ENCODE results near the gene FUT2.

DNA sequence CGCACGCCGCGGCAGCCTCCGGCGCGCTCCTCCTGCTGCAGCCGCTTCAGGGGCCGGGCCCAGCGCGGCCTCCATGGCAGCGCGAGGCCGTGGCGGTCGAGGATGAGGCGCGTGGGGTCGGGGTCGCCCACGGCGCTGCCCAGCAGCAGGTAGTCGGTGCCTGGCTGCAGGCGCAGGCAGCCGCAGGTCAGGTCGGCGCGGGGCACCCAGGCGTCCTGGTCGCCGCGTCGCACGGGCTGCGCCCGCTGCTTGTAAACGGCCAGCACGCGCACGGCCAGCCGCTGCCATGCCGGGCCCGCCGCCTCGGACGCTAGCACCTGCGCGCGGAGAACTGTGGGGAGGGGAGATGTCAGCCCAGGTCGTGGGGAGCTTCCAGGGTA is 34.1 kb upstream of the FUT2 start:
- TF ChIP-seq EZH2 (IDR thresholded peaks at IDR 0.05; ENCODE audit: low read length) (no peak), CTCF (optimal IDR thresholded peaks at IDR 0.05 in 1 of 3, IDR thresholded peaks at IDR 0.05 in 1 of 3, conservative IDR thresholded peaks at IDR 0.05 in 1 of 3; ENCODE audit: extremely low read depth in 1 of 3, insufficient read depth in 2 of 3, low read length in 3 of 3) (no peak)

Measured in keratinocyte (primary cell).